Stomach (tissue), 9 donors: ENCODE data around the gene ACSS2. TPM values are rescaled to one million over a fixed set of nuclear protein-coding genes. Genes with fewer than 3 reads are reported as not detected.

Experiments used
- DNase-seq, 2 donors: peaks; one replicate each; pipeline versions ENCODE4 v3.0.0 to v3.0.0-alpha.2; 2013 to 2019
- H3K27ac ChIP-seq, 5 donors: fragments of 200-600 bp in 4 of 5; sonication (generic) in 4 of 5; one replicate each; pipeline ENCODE4 v1.5.1; 2013 to 2019; ENCODE audit warnings: mild to moderate bottlenecking in 1 of 5, moderate library complexity in 1 of 5
- H3K27me3 ChIP-seq, 3 donors: fragments of 200-600 bp; sonication (generic); one replicate each; pipeline ENCODE4 v1.5.1; 2017 to 2019; ENCODE audit warnings: mixed run types in 1 of 3
- H3K36me3 ChIP-seq, 4 donors: fragments of 200-600 bp; sonication (generic); 1 replicate in 3 of 4; 2 replicates in 1 of 4; pipeline ENCODE4 v1.5.1; 2016 to 2019
- H3K4me1 ChIP-seq, 4 donors: fragments of 200-600 bp; sonication (generic); one replicate each; pipeline ENCODE4 v1.5.1; 2016 to 2019
- H3K4me3 ChIP-seq, 4 donors: fragments of 200-600 bp; sonication (generic) in 3 of 4; one replicate each; pipeline ENCODE4 v1.5.1; 2016 to 2019; ENCODE audit warnings: mild to moderate bottlenecking in 1 of 4
- H3K9me3 ChIP-seq, 4 donors: fragments of 200-600 bp; sonication (generic); one replicate each; pipeline ENCODE4 v1.5.1; 2016 to 2019
- EP300 ChIP-seq: sonication (generic); formaldehyde crosslinking; IDR thresholded peaks from one replicate; pipeline ENCODE4 v1.6.1; 2017; ENCODE audit warnings: antibody characterized with exemption
- POLR2A ChIP-seq, 4 donors: fragments of 450-650 bp; IDR thresholded peaks; one replicate each; pipeline ENCODE4 v1.6.1; 2016; ENCODE audit warnings: antibody characterized with exemption in 4 of 4, control low read depth in 2 of 4, mild to moderate bottlenecking in 1 of 4, moderate library complexity in 1 of 4
- POLR2AphosphoS5 ChIP-seq, 3 donors: sonication (generic); formaldehyde crosslinking; IDR thresholded peaks; one replicate each; pipeline ENCODE4 v1.6.1; 2016; ENCODE audit warnings: antibody characterized with exemption in 3 of 3
- WGBS, 5 donors: extraction: QIAGEN DNeasy Blood & Tissue Kit in 3 of 5; methylation state at CpG; one replicate each; pipeline versions ENCODE4 v1.1.5 to v1.1.7; 2013 to 2018; 5-methylcytosine and 5-hydroxymethylcytosine counted together
- intact Hi-C: fragments of 100-400 bp; cut with DNase I; formaldehyde crosslinking; loops from one replicate; pipeline ENCODE4 v1.15.1; 2023; ENCODE audit warnings: low total_unique reads
- polyA plus RNA-seq, 3 donors: library from polyadenylated mRNA; stranded (reverse); fragments of 200-250 nt; gene quantifications; one replicate each; pipeline ENCODE4 v1.2.3, GENCODE V29; 2013
- total RNA-seq, 5 donors: library from RNA; depleted of rRNA; stranded (reverse); fragments of >200 nt; gene quantifications; one replicate each; pipeline versions ENCODE4 v1.1.0 to v1.2.3, GENCODE V29; 2014 to 2016
- TF ChIP-seq, protein P1 (sequence below), 7 experiments: fragments of 450-650 bp in 4 of 7; fragments of 200-600 bp in 3 of 7; sonication (generic) in 3 of 7; IDR thresholded peaks; one replicate each; pipeline ENCODE4 v1.5.1; 2016 to 2019; ENCODE audit warnings: antibody characterized with exemption in 7 of 7, control low read depth in 2 of 7, mild to moderate bottlenecking in 1 of 7
- donor health status: healthy with polysubstance abuse.
- donor health status: Bipolar disorder and iron deficiency.
- donor health status: healthy.

Gene ACSS2
- total and polyA plus RNA-seq, 8 donors, result 59.0 to 1,709 (median 139) TPM

DNA sequence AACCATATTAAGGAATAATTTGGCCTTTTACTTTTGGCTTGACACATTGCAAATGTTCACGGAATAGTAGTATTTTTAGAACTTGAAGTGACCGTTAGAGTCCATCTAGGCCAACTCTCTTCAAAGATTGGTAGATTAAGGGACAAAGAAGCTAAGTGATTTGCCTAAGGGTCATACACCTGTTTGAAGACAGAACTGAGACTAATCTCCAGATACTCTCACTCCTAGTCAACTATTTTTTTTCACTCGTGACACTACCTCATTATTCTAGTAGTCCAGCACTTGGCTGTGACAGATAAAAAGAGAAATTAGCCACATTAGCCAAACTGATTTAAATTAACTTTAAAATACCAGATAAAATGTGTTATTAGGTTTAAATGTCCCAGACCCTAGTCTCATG, 10.6 kb downstream of the ACSS2 start:
- H3K27me3 ChIP-seq, result no peaks in the 10 kb centered on the region
- no peaks in the 10 kb centered on the region for H3K9me3 ChIP-seq
- intact Hi-C loops, result no loop called here
- no peak overlapping the region for H3K4me3 ChIP-seq
- H3K4me1 ChIP-seq, result peaks cover 12 to 69% (median 43%) of the 10 kb centered on the region in 4 donors
- DNase-seq, result no peak
- 34 to 63% (median 47%) methylated on average over 3 of the region's 3 CpGs for WGBS, 5 donors
- no peak for TF ChIP-seq POLR2AphosphoS5 (IDR thresholded peaks at IDR 0.05)
- no peak for TF ChIP-seq POLR2A (IDR thresholded peaks at IDR 0.05)
- no peak for TF ChIP-seq EP300
- TF ChIP-seq, protein P1, sequence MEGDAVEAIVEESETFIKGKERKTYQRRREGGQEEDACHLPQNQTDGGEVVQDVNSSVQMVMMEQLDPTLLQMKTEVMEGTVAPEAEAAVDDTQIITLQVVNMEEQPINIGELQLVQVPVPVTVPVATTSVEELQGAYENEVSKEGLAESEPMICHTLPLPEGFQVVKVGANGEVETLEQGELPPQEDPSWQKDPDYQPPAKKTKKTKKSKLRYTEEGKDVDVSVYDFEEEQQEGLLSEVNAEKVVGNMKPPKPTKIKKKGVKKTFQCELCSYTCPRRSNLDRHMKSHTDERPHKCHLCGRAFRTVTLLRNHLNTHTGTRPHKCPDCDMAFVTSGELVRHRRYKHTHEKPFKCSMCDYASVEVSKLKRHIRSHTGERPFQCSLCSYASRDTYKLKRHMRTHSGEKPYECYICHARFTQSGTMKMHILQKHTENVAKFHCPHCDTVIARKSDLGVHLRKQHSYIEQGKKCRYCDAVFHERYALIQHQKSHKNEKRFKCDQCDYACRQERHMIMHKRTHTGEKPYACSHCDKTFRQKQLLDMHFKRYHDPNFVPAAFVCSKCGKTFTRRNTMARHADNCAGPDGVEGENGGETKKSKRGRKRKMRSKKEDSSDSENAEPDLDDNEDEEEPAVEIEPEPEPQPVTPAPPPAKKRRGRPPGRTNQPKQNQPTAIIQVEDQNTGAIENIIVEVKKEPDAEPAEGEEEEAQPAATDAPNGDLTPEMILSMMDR (IDR thresholded peaks at IDR 0.05), result no peak
- H3K36me3 ChIP-seq, result peaks cover 15 to 34% (median 32%) of the 10 kb centered on the region in 4 donors
- H3K27ac ChIP-seq, result peak overlapping the region in 1 of 5 donors; percentile 23

DNA sequence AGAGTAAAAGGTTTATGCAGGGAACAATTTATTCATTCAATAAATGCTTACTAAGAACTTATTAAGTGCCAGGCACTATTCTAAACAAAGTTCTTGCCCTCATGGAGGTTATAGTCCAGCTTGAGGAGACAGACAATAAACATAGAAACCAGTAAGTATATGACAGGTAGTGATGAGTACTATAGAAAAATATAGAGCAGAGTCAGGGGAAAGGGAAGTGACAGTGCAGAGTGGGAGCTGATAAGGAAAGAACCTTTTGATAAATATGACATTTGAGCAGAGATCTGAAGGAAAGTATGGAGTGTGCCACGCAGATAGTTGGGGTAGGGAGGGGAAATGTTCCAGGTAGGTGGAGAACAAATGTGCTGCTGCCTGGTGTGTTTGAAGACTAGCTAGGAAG, 12.1 kb downstream of the ACSS2 start:
- 38 to 70% (median 58%) methylated on average over 1 of the region's 1 CpG for WGBS, 5 donors
- intact Hi-C loops, result no loop called here
- H3K4me3 ChIP-seq, result no peak overlapping the region
- DNase-seq, result no peak
- H3K36me3 ChIP-seq, result peaks cover 15 to 24% (median 22%) of the 10 kb centered on the region in 4 donors
- H3K9me3 ChIP-seq, result no peaks in the 10 kb centered on the region
- H3K27me3 ChIP-seq, result no peaks in the 10 kb centered on the region
- H3K27ac ChIP-seq, result no peak overlapping the region
- TF ChIP-seq, protein P1 (IDR thresholded peaks at IDR 0.05), result no peak
- no peak for TF ChIP-seq POLR2AphosphoS5 (IDR thresholded peaks at IDR 0.05)
- no peak for TF ChIP-seq EP300
- TF ChIP-seq POLR2A (IDR thresholded peaks at IDR 0.05), result no peak
- peaks cover 8 to 71% (median 42%) of the 10 kb centered on the region in 4 donors for H3K4me1 ChIP-seq

DNA sequence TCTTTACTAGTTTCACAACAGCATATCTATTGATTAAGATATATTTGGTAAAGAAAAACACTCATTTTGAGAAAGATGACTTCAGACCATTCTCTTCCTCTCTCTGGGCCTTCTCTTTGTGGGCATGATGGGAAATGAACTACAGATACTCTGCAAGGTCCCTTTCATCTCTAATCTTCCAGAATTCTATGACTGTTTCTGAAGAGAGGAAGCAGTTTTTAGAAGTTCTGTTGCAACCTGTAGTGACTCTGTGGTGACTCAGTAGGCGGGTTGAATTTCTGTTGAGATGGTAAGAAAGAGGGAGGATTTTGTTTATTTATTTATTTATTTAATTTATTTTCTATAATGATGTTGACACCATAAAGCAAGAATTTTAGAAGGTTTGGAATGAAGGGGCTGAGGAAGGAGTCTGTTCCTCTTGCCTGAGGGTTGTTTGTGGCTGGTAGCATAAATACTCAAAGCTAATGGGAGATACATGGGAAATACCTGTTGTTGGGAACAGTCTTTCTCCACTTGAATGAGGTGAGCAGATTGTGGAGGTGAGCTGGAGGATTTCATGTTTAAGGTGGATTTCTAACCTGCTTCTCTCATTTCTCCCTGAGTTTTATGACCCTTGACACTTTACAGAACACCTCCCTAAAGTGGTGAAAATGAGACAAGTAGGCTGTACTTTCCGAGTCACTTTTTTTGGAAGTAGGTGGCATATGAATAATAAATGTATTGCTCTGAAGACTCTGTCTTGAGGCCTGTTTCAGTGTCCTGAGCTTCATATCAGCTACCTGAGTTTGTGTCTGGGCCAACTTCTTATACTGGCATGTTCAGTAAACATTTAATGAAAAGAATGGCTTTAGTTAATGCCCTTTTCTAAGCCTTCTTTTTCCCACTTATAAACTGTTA, 15.0 kb downstream of the ACSS2 start:
- H3K27ac ChIP-seq, result peak overlapping the region in 4 of 5 donors; percentile 7 to 57 (median 49)

DNA sequence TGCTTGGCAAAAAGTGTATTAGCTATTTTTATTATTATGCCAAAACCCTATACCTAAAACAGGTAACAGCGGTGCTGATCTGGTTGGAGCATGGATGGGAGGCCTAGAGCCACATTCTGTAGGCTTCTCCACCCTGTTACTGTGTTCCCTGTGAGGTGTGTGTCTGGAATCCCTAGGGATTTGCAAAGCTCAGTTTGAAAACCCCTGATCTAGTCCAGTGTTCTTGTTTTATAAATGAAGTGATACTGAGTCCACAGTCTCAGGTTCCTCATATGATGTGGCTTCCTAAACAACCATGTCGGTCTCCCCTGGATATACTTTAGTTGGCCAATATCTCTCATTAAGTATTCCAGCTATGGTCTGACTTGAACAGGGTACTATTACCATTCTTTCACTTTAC, 16.3 kb downstream of the ACSS2 start:
- Histone ChIP-seq H3K9me3 (no peaks in the 10 kb centered on the region), H3K36me3 (peaks cover 0 to 6% (median 2%) of the 10 kb centered on the region in 4 donors), H3K4me1 (peaks cover 16 to 66% (median 46%) of the 10 kb centered on the region in 4 donors), H3K4me3 (no peak overlapping the region), H3K27ac (peak overlapping the region in 1 of 5 donors; percentile 52), H3K27me3 (no peaks in the 10 kb centered on the region)
- no peak for DNase-seq
- intact Hi-C loops, result no loop called here
- no peak for TF ChIP-seq POLR2AphosphoS5 (IDR thresholded peaks at IDR 0.05)
- TF ChIP-seq POLR2A (IDR thresholded peaks at IDR 0.05), result no peak
- no peak for TF ChIP-seq EP300
- TF ChIP-seq, protein P1 (IDR thresholded peaks at IDR 0.05), result no peak
- 83 to 96% (median 95%) methylated on average over 2 of the region's 2 CpGs for WGBS, 5 donors

More for the DNA sequence above, 15.0 kb downstream of the ACSS2 start:
- no peaks in the 10 kb centered on the region for H3K9me3 ChIP-seq
- DNase-seq, result no peak
- 47 to 68% (median 61%) methylated on average over 2 of the region's 2 CpGs for WGBS, 5 donors
- peaks cover 18 to 74% (median 48%) of the 10 kb centered on the region in 4 donors for H3K4me1 ChIP-seq
- H3K36me3 ChIP-seq, result peaks cover 0 to 4% (median 0%) of the 10 kb centered on the region in 4 donors
- TF ChIP-seq POLR2AphosphoS5 (IDR thresholded peaks at IDR 0.05), result no peak
- no peak for TF ChIP-seq POLR2A (IDR thresholded peaks at IDR 0.05)
- TF ChIP-seq, protein P1 (IDR thresholded peaks at IDR 0.05), result no peak
- no peak for TF ChIP-seq EP300
- intact Hi-C loops, result no loop called here
- no peak overlapping the region for H3K4me3 ChIP-seq
- no peaks in the 10 kb centered on the region for H3K27me3 ChIP-seq
